Astrocyte of the spinal cord (primary cell): ENCODE data around the gene MIA.

Experiments
- DNase-seq: peaks from one replicate; pipeline ENCODE4 v3.0.0; 2011; ENCODE audit warnings: low read depth, low spot score
- H3K4me3 ChIP-seq: 2 replicates; pipeline ENCODE4 v1.5.1; 2011; ENCODE audit warnings: low read depth, mild to moderate bottlenecking, low read length, moderate library complexity
- in situ Hi-C: cut with HindIII; loops from 2 replicates; pipeline ENCODE4 v1.10.0; 2017; ENCODE audit warnings: low sequenced_read_pairs
- TF ChIP-seq, protein P1 (sequence below): IDR thresholded peaks from 2 replicates; pipeline ENCODE4 v1.5.1; 2012; ENCODE audit warnings: low read depth, mild to moderate bottlenecking, low read length, inconsistent platforms

MIA gene

DNA sequence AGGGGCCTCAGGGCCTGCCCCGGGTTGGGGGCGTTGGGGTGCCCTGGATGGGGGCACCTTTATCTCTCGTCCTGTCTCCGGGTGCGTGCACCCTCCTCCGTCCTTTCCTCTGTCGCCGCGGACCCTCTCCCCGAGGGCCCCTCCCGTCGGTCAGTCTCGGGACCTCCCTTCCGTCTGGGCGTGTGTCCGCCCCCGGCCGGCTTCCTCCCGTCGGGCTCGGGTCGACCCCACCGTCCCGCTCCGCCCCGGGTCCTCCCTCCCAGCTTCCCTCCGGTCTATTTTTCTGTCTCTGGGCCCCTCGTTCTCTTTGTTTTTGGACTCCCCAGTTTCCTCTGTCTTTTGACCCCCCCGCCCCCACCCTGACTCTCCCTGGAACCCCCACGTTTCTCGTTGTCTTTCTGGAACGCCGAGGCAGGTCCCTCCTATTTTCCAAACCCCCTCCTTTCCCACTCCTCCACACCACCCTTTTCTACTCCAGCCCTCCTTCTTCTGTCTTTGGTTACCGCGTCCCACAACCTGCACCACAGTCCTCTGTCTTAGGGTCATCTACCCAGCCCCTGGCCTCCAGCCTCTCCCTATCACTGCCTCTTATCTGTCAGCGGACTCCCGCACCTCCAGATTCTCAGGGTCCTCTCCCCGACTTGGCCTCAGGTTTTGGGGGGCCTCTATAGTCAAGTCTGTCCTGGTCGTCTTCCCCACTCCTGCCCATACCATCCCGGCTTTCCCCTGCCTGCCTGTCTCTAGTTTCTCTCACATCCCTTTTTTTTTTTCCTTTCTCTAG is 24.4 kb downstream of the MIA start:
- no peak for DNase-seq
- TF ChIP-seq, protein P1, sequence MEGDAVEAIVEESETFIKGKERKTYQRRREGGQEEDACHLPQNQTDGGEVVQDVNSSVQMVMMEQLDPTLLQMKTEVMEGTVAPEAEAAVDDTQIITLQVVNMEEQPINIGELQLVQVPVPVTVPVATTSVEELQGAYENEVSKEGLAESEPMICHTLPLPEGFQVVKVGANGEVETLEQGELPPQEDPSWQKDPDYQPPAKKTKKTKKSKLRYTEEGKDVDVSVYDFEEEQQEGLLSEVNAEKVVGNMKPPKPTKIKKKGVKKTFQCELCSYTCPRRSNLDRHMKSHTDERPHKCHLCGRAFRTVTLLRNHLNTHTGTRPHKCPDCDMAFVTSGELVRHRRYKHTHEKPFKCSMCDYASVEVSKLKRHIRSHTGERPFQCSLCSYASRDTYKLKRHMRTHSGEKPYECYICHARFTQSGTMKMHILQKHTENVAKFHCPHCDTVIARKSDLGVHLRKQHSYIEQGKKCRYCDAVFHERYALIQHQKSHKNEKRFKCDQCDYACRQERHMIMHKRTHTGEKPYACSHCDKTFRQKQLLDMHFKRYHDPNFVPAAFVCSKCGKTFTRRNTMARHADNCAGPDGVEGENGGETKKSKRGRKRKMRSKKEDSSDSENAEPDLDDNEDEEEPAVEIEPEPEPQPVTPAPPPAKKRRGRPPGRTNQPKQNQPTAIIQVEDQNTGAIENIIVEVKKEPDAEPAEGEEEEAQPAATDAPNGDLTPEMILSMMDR = no peak
- in situ Hi-C loops = no loop called here
- H3K4me3 ChIP-seq = peak overlapping the region; percentile 83

DNA sequence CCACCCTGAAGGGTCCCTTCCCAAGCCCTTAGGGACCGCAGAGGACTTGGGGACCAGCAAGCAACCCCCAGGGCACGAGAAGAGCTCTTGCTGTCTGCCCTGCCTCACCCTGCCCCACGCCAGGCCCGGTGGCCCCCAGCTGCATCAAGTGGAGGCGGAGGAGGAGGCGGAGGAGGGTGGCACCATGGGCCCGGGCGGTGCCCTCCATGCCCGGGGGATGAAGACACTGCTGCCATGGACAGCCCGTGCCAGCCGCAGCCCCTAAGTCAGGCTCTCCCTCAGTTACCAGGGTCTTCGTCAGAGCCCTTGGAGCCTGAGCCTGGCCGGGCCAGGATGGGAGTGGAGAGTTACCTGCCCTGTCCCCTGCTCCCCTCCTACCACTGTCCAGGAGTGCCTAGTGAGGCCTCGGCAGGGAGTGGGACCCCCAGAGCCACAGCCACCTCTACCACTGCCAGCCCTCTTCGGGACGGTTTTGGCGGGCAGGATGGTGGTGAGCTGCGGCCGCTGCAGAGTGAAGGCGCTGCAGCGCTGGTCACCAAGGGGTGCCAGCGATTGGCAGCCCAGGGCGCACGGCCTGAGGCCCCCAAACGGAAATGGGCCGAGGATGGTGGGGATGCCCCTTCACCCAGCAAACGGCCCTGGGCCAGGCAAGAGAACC is 25.1 kb downstream of the MIA start:
- no peak for DNase-seq
- TF ChIP-seq, protein P1 = no peak
- peak overlapping the region; percentile 83 for H3K4me3 ChIP-seq
- in situ Hi-C loops = no loop called here

DNA sequence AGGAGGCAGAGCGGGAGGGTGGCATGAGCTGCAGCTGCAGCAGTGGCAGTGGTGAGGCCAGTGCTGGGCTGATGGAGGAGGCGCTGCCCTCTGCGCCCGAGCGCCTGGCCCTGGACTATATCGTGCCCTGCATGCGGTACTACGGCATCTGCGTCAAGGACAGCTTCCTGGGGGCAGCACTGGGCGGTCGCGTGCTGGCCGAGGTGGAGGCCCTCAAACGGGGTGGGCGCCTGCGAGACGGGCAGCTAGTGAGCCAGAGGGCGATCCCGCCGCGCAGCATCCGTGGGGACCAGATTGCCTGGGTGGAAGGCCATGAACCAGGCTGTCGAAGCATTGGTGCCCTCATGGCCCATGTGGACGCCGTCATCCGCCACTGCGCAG is 25.7 kb downstream of the MIA start:
- in situ Hi-C loops = no loop called here
- DNase-seq = no peak
- H3K4me3 ChIP-seq = no peak overlapping the region
- TF ChIP-seq, protein P1 = no peak

DNA sequence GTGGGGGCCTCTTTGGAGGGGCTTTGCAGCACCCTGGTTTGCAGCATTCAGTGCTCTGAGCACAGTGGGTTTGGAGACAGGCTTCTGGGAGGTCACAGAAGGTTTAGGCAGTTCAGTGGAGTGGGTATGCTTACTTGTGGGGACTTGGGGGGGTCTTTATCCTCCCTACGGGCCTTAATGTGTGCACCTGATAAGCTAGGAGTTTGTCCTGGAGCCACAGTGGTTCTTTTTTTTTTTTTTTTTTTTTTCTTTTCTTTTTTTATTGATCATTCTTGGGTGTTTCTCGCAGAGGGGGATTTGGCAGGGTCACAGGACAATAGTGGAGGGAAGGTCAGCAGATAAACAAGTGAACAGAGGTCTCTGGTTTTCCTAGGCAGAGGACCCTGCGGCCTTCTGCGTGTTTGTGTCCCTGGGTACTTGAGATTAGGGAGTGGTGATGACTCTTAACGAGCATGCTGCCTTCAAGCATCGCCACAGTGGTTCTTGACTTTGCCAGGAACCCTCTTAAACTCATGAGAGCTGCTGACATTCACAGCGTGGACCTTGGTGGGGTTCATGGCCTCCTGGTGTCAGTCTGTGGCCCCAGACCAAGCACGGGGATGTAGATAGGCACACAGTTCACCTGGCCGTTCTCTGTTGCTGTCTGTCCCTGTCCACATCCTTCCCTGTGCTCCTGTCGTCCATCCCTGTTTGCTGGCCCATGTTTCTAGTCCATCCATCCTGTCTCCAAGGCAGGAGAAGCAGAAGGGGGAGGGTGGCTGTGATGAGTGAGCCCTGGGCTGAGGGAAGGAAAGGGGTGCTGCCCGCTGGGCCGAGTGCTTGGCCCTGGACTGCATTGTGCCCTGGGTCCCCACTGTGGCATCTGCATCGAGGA is 26.3 kb downstream of the MIA start:
- DNase-seq = no peak
- TF ChIP-seq, protein P1 = no peak
- in situ Hi-C loops = no loop called here
- no peak overlapping the region for H3K4me3 ChIP-seq

DNA sequence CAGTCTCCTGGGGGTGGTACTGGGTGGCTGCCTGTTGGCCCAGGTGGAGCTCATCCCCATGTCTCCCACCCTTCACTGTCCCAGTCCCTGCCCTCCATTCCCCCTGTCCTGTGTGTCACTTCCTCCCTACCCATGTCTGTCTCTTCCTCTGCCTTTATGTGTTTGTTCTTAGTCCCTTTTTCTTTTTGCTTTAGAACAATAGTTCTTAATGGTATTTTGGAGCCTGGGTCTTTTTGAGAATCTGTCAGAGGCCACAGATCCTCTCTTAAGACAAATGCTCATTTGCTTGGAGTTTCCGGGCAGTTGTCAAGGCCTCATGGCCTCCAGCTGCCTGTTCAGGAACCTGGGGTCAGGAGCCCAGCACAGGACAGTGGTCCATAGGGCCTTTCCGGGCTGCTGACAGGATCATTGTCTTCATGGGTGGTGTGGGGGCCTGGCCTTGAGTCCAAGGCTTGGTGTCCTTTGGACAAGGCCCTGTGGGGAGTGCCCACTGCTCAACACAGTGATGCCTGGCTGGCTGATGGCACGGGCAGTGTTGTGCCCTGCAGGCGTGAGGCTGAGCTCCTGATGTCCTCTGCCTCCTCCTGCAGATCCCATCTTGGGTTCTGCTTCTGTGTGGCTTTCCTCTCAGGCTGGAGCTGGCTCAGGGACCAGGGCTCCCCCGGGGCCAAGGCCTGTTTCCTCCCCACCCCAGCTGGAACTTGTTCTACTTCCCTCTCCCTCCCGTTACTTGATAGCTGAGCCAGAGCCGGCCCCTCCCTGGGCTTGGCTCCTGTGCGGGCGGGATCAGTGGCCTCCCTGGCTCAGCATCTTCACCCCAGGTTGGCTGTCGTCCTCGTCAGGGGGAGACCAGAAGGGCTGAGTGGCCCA is 27.2 kb downstream of the MIA start:
- no peak for DNase-seq
- no peak overlapping the region for H3K4me3 ChIP-seq
- TF ChIP-seq, protein P1 = no peak
- in situ Hi-C loops = no loop called here
